HK-2 (cell line): Measurements from ENCODE around the gene PMS1.
"Not testable (repeated sequence)": the region's sequence is repeated elsewhere in the genome, so short reads cannot be mapped to it uniquely, and the experiment has no call there.

Experiments used
- DNase-seq: peaks from one replicate; pipeline ENCODE4 v3.0.0-alpha.2; 2018; ENCODE audit not compliant: unreplicated experiment

Gene PMS1

GRCh38 chr2:189783927-189784867 lies at the start of gene PMS1, which contains the start of gene ORMDL1:
TSS of gene PMS1 (plus strand) at chr2:189784450. CDS start at chr2:189791810, 7,360 bp downstream.
TSS of gene ORMDL1 (minus strand) at chr2:189784339. CDS start at chr2:189782595, 1,744 bp downstream.
- peak; percentile 96 for DNase-seq

- DNase-seq = no peak
Measured at GRCh38 chr2:189751080-189751658, 33.1 kb upstream of the PMS1 start.

GRCh38 chr2:189756311-189756952 lies 27.8 kb upstream of the PMS1 start:
- no peak for DNase-seq

GRCh38 chr2:189760154-189760553 lies 24.1 kb upstream of the PMS1 start:
- DNase-seq = not testable (repeated sequence)

- no peak for DNase-seq
Measured at GRCh38 chr2:189762229-189762550, 22.1 kb upstream of the PMS1 start.

GRCh38 chr2:189762551-189763298 lies 21.5 kb upstream of the PMS1 start, which contains the start of gene OSGEPL1:
TSS of gene OSGEPL1 (minus strand) at chr2:189762792. CDS start at chr2:189761640, 1,152 bp downstream.
- peak; percentile 88 for DNase-seq

GRCh38 chr2:189763908-189764661 lies 20.2 kb upstream of the PMS1 start:
- no peak for DNase-seq

GRCh38 chr2:189770590-189771322 lies 13.5 kb upstream of the PMS1 start:
- no peak for DNase-seq

GRCh38 chr2:189772212-189772611 lies 12.0 kb upstream of the PMS1 start:
- no peak for DNase-seq

- no peak for DNase-seq
Measured at GRCh38 chr2:189782221-189782671, 2.0 kb upstream of the PMS1 start.

- DNase-seq = no peak
Measured at GRCh38 chr2:189783451-189783926, 761 bp upstream of the PMS1 start.

- DNase-seq = no peak
Measured at GRCh38 chr2:189791338-189792042, 7.2 kb downstream of the PMS1 start.

- DNase-seq = no peak
Measured at GRCh38 chr2:189794310-189794709, 10.1 kb downstream of the PMS1 start.

GRCh38 chr2:189797902-189798301 lies 13.7 kb downstream of the PMS1 start:
- no peak for DNase-seq

GRCh38 chr2:189798312-189799029 lies 14.2 kb downstream of the PMS1 start:
- DNase-seq = no peak

GRCh38 chr2:189799030-189799331 lies 14.7 kb downstream of the PMS1 start:
- DNase-seq = no peak

- DNase-seq = no peak
Measured at GRCh38 chr2:189799531-189799930, 15.3 kb downstream of the PMS1 start.

- DNase-seq = no peak
Measured at GRCh38 chr2:189802396-189802912, 18.2 kb downstream of the PMS1 start.

- DNase-seq = no peak
Measured at GRCh38 chr2:189803431-189803830, 19.2 kb downstream of the PMS1 start.
